COLO668 (cell line): Measurements from ENCODE around the gene PPP2R2D.
A peak's percentile ranks its signal among the peaks of the same experiment; 100 is the strongest.

Source experiments
- DNase-seq: peaks from one replicate; lab custom pipeline; 2025; ENCODE audit not compliant: unreplicated experiment; lab: John Stamatoyannopoulos, UW

PPP2R2D gene

DNA sequence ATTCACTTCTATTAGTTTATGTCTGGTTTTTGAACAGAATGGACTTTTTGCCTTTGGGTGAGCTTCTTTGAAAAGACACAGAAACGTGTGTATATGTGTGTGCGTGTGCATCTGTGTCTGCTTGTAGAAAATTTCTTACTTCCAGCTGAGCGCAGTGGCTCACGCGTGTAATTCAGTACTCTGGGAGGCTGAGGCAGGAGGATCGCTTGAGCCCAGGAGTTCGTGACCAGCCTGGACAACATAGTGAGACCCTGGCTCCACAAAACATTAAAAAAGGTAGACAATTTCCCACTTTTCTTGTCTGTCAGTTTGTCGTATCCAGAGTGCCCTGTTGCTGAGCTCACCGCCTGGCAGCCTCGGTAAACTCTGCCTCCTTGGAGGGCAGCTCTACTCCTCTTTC is 25.4 kb downstream of the PPP2R2D start:
- no peak for DNase-seq

DNA sequence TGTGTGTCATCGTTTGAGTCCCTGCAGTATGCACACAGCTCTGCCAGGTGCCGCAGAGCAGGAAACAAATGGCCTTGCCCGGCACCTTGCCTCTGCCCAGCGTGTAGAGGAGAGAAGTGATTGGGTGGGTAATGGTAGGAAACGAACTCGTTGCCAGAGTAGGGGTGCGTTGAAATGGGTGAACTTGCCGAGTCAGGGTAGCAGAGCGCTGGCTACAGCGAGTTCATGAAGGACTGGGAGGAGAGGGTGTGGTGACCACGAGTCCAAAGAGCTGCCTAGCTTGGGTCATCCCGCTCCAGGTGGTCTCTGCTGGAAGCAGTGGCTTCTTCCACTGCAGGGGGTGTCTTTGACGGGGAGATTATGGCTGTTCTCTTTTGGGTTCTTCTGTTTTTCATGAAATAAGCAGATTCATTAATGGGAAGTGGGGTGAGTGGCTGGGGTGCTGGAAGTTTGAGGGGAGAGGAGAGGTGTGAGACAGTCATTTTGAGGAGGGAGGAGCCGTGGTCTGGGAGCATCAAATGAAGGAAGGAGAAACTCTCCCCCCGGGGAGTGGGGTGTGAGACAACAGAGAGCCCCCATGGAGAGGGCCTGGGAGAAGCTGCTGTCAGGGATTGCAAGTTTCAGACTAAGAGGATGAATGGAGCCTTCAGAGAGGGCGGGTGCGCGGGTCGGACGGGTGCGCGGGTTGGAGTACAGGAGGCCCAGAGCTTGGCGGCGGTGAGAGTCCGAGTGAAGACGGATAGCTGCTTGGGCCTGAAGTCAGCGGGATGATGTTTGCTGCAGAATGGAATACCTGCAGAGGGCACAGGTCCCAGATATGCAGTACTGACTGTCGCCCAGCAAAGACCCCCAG is 26.2 kb downstream of the PPP2R2D start:
- DNase-seq = no peak

DNA sequence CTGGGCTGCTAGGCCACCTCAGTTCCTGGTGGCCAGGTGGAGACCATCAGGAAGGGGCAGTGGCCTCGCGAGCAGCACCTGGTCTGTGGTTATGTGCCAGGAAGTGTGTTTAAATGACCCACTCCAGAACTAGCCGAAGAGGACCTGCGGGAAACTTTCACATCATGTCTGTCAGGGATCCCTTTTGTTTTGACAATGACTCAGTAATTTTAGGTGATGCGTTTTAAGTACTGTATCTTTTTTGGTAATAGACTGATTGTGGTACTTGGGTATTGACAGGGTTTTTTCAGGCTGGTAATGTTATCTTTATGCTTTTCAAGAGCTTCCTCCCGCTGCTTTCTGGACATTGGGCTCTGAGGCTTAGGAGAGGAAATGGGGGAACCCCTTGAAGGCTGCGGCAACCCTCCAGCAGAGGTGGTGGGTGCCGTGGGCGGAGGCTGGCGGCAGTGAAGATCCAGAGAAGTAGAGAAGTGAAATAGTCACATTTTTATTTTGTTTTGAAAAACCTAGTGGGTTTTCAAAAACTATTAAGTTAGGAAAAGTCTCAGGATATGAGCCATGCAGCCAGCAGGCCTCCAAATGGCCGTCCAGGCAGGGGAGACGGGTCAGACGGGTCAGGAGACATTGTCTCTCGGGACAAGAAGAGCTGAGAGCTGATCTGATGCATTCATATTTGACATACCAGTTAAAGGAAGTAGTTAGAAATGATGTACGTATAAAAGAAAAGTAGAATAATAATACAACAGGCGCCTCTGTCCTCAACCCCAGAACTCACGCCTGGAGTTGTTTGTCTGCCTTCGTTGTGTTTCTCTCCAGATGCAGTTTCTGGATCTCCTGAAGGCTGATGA is 27.7 kb downstream of the PPP2R2D start:
- peak; percentile 36 for DNase-seq

DNA sequence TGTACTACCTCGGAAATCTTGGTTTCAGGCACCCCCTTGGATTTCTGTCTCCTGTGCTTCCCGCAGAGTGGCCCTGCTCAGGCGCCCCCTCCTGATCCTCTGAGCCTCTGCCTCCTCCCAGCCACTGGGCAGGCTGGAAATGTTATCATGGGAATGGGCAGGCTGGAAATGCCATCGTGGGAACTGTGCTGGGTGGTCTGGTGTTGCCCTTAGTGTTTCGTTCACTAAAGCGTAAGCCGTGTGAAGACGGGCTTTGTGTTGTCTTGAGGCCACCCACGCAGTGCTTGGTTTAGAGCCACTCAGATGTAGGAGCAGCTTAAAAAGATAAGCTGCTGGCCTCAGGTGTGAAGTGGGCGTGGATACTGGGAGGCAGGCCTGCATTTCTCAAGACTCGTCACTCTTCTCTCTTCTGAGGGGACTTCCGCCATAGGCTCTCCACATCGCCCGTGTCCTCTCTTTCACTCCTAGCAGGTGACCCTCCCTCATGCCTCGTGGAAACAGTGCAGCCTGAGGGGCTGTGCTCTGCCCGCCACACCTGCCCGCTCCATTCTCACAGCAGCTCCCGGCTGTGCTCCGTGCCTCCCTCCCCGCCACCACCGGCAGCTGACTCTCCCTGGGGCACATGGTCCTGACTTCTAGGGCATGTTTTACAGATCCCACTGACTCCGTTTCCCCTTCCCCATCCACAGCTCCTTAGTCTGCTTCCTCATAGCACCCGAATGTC is 28.5 kb downstream of the PPP2R2D start:
- no peak for DNase-seq

DNA sequence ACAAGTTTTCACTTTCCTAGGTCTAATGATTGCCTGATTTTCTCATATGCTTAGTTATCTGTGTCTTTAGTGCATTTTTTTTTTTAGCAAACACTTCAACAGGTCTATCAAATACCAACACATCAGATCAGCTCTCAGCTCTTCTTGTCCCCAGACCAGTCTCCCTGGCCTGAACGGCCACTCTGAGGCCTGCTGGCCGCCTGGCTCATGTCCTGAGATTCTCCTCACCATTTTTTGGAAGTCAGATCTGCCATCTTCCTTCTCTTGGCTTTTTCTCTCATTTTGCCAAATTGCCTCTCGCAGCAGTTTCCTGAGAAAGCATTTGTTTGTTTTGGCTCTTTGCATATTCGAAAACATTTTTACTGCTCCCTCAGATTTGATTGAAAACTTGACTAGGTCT is 29.3 kb downstream of the PPP2R2D start:
- no peak for DNase-seq

DNA sequence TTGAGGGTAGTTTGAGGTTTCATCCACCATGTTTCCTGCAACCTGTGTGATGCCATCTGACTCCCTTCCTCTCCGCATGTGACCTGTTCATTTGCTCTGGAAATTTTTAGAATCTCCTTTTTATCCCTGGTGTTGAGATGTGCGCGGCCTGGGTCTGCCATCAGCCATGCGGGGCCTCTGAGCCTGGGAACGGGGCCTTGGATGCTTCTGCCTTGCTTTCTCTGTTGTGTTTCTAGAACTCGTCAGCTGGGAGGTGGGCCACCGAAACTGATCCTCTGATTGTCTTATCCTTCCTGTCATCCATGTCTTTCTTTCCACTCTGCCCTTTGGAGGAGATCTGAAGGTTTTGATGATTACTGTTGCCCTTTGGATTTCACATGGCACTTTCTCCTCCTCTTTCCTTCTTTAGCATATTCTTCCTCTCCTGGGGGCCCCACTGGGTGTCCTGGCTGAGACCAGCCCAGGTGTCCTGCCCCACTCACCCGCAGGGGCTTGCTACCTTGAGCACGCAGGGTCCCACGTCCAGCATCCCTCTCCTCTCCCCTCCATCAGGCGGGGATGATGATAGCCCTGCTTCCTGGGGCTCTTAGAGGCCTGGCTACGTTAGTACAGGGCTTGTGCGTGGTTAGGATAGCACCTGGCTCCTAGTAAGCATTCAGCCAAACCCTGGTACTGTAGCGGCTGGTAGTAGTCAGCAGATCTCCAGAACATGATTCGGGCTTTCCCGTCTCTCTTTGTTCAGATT is 29.9 kb downstream of the PPP2R2D start:
- DNase-seq = no peak

DNA sequence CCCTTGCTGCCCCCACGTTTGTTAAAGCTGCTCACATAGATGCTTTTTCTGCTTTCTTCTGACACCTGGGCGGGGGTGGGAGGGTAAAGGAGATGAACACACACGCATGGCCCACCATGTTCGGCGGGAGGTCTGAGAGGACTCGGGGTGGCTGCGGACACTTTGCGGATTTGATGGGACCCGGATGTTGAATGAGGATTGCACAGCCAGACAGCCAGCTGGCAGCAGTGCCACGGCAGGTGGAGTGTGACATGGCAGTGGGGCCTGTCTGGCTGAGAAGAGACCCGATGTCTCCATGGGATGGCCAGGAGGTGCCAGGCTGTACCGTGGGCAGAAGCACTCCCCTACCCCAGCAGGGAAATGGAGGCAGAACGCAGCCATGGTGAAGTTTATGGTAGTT is 31.2 kb downstream of the PPP2R2D start:
- DNase-seq = no peak

DNA sequence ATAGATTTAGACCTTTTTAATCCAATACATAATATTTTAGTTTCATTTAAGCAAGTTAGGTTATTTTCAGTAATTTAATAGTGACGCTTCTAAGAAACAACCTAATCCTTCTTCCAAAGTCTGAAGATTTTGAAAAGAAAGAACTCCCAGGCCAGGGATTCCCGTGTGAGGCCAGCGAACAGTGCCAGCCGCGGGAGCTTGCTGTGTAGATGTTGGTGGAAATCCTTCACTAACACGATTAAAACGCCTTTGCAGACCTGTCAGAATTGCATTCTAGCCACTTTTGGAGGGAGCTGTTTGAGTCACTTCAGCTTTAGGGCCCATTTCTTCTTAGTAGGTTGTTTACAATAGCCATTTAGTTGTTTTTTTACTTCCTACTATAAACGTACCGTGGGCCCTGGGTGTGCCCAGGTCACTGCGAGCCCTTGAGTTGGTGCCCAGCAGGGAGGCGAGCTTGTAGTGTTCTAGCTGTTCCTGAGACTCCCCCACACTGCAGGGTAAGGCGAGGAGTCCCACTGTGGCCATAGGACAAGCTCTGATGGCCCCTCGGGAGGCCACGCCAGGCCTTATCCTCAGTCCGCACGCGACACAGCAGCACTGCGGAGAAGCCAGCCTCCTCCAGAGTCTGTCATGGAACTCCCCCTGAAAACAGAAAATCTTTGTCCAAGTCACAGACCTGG is 32.3 kb downstream of the PPP2R2D start:
- DNase-seq = no peak

DNA sequence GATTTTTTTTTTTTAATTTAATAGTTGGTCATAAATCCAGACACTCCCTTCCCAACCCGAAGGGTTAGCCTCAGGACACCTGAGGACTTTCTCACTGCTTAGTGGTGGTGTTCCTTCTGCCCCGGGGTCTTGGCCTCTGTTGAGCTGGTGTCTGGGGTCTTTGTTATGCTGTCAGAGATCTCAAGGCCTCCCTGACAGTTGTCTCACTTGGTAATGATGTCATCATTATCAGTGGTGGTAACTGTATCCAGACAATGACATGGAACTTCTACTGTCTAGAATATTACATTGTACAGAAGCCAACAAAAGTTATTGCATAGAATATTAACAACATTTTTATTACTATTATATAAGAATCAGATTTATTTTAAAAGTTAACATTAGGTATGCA is 32.9 kb downstream of the PPP2R2D start:
- DNase-seq = no peak

DNA sequence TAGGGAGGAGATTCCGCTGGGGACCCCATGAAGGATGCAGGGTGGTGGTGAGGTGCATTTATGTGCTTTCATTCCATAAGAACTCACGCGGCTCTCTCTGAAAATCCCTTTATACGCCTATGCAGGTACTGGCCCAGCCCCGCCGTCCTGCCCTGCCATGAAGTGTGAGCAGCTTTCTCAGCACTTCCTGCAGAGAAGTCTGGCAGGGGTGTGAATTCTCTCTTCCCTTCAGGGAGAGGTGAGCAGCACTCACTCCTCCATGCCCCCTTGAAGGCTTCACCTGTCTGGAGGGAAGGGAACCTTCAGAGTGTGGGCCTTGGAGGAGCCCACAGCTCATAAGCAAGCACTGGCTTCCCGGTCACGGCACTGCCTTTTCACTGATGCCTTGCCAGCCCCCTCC is 34.0 kb downstream of the PPP2R2D start:
- DNase-seq = no peak

DNA sequence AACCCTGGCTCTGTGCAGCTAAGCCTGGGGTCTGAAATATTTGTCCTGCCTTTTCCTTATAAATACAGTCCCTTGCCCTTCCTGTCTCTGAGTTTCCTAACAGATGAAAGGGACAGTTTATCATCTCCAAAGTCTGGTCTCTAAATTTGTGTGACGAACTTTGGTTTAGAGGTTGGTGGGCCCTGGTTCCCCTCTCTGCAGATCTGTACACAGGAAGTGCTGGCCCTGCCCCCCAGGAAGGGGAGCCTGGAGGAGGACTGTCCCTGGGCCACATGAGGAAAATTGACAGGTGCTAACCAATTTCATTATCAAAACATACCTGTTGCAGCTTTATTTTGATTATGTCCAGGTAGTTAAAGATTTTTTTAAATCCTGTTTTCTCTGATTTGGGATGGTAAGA is 34.5 kb downstream of the PPP2R2D start:
- no peak for DNase-seq

DNA sequence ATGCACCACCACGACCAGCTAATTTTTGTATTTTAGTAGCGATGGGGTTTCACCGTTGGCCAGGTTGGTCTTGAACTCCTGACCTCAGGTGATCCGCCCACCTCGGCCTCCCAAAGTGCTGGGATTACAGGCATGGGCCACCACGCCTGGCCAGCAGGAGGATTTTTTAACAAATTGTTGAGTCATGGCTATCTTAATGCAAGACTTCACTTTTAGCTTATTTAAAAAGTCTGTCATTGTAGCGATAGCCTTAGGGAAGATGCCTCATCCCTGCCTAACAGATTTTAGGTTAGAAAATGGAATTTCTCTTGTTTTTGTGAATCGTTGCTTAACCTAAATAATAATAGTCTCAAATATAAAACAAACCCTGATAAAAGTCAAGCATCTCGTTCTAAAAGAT is 35.5 kb downstream of the PPP2R2D start:
- DNase-seq = no peak

DNA sequence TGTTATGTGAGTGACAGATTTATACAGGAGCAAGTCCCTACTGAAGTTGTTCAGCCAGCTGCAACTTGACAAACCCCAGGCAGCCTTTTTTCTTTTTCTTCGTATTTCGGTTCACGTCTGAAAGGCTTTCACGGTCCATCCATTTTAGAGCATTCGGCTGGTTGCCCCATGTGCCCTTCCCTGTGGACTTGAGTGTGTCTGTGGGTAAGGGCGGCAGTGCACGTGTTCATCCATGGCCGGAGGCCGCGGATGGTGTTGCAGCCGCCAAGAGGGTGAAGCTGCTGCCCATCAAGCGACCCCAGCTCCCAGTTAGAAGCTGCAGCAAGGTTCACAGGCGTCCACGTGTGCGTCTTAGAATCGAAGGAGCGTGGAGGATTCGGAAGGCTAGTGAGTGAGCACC is 35.9 kb downstream of the PPP2R2D start:
- no peak for DNase-seq

DNA sequence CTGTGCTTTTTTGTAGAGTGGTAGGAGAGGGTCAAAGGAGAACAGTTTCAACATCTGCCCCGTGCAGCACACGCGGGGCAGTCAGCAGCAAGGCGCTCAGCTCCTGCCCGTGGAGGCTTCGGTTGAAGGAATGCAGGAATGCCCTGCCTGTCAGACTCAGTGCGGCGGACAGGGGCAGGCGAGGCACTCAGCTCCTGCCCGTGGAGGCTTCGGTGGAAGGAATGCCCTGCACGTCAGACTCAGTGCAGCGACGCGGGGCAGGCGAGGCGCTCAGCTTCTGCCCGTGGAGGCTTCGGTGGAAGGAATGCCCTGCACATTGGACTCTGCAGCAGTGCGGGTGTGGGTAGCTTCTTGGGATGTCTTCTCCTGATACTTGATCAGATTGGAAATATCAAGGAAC is 37.0 kb downstream of the PPP2R2D start:
- no peak for DNase-seq

DNA sequence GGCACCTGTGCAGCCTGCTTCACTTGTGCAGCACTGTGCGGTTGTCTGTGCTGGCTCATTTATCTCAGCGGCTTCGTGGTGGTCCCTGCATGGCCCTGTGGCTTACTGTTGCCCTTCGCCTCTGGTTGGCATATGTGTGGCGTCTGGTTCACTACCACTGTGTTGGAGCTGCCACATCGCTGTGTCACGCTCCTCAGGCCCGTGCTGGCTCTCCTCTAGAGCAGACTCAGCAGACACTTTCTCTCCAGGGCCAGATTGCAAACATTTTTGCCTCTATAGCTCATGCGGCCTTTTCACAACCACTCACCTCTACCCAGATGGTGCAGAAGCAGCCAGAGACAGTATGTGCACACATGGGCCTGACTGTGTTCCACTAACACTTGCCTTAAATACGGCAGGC is 37.9 kb downstream of the PPP2R2D start:
- DNase-seq = no peak

DNA sequence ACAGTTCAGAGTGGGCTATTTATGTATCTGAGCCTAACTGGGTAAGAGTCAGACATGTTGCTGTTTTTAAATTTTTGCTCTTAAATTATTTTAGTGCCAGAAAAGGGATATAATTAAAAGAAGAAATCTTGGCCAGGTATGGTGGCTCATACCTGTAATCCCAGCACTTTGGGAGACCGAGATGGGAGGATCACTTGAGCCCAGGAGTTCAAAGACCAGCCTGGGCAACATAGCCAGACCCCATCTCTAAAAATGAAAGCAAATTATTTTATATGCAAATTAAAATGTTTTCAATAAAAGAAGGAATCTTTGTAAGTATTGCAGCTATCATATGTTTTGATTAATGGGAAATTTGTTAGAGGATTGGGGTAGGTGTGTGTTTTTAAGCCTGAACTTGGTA is 41.6 kb downstream of the PPP2R2D start:
- DNase-seq = no peak

DNA sequence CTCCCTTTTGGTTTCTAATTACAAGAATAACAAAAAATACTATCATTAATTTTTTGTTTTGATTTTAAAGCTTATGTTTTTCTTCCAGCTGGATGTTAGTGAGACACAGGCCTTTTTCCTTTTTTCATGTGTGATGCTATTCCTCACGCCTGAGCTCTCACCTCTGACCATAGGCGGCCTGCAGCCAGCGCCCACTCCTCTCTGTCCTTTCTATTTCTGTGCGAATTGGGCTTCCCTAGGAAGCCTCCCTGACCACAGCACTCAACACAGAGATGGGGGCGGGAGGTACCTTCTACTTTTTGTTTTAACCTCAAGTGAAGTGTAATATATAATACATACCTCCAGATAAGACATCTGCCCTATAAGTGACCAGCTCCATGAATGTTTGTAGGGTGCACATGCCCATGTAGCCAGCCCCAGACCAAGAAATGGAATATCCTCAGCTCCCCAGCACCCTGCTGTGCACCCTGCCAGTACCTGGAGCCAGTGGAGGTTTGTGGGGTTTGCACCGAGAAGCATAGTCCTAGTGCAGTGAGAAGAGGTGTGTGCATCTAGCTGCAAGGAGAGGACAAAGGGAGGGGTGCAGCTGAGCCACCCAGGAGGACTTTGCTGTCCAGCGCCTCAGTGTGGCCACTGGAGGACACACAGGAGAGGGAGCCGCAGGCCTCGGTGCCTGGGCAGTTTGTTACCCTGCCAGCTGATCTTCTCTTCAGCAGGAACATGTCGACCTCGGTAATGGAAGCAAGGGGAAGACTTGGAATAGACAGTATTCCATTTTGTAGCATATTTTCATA is 42.4 kb downstream of the PPP2R2D start:
- peak; percentile 1 for DNase-seq

DNA sequence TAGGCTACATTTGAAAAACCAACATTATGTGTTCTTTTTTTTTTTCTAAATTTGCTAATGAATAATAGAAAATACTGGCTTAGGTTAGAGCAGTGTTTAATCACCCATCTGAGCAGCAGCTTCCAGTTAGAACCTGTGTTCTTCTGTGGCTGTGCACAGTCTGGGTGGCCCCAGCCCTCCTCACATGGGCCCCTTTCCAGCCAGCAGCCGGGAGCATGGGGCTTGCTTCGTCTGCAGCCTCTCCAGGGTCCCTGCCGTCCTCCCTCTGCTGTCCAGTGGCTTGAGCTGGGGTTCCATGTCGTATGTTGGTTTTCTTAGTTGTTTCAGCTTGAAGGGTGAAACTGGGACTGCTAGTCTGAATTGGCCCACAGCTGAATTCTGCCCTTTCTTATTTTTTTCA is 43.6 kb downstream of the PPP2R2D start:
- DNase-seq = no peak

DNA sequence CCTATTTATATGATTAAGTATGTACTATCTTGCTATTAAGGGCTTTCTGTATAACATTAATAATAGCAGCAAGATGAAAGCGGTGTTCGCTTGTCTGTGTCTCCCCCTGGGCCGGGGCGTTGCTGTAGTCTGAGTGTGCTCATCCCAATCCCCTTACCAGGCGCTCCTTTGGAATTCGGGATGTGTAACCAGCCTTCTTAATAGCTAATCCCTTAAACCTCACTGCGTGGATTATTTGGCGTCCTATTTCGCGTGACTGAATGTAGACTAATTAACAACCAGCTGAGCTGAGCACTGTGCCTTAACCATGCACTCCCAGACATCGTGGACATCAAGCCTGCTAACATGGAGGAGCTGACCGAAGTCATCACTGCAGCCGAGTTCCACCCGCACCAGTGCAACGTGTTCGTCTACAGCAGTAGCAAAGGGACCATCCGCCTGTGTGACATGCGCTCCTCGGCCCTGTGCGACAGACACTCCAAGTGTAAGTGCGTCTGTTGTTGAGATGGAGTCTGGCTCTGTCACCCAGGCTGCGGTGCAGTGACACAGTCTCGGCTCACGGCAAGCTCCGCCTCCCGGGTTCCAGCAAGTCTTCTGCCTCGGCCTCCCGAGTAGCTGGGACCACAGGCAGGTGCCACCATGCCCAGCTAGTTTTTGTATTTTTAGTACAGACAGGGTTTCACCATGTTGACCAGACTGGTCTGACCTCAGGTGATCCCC is 44.3 kb downstream of the PPP2R2D start:
- no peak for DNase-seq
